HepG2 (cell line): ENCODE results near the gene PEX5L. TPM values are rescaled to one million over a fixed set of nuclear protein-coding genes. Genes with fewer than 3 reads are reported as not detected.

Source experiments
- ATAC-seq: fragments of 200-7000 bp; cut with Tn5 transposase; 3 replicates; pipeline ENCODE4 v1.9.1; 2020; ENCODE audit warnings: mild to moderate bottlenecking, moderate library complexity
- BruUV-seq: library from RNA; stranded (reverse); fragments of 400-500 nt; replicated peaks from 2 replicates; lab custom pipeline; 2021; lab: Mats Ljungman, UMichigan
- CTCF ChIA-PET: fragments of 300-600 bp; formaldehyde crosslinking; extraction: SDS; loops from one replicate; lab custom pipeline; 2021; ENCODE audit warnings: low total read pairs, inconsistent platforms, low intra/inter-chr PET ratio; lab: Yijun Ruan, JAX
- POLR2A ChIA-PET: fragments of 350-600 bp; sonication (Branson Sonifier 250); formaldehyde crosslinking; loops from one replicate; lab custom pipeline; 2020; ENCODE audit warnings: antibody characterized with exemption, inconsistent platforms; lab: Yijun Ruan, JAX
- DNase-seq: peaks from one replicate; pipeline ENCODE4 v3.0.0-alpha.2; 2015; ENCODE audit warnings: low spot score
- FAIRE-seq: peaks from 3 replicates; lab custom pipeline; 2011; peaks lifted over from hg19 to GRCh38; lab: Jason Lieb, UNC
- H2AFZ ChIP-seq: one replicate; pipeline ENCODE4 v1.6.1; 2011; ENCODE audit warnings: low read length, inconsistent platforms
- H3K27ac ChIP-seq: fragments of 300-600 bp; 3 replicates; pipeline ENCODE4 v1.8.0; 2011; ENCODE audit warnings: mixed run types, mild to moderate bottlenecking, mixed read lengths, low read length, inconsistent platforms; ENCODE audit not compliant: insufficient read depth; ENCODE audit errors: extremely low read length
- H3K27me3 ChIP-seq, 2 experiments: fragments of 200-600 bp in 1 of 2; 2 replicates in 1 of 2; 3 replicates in 1 of 2; pipeline versions ENCODE4 v1.6.0 to v1.8.0; 2011; ENCODE audit warnings: low read length in 2 of 2, mild to moderate bottlenecking in 2 of 2, moderate library complexity in 2 of 2, inconsistent platforms in 1 of 2; ENCODE audit not compliant: insufficient read depth in 2 of 2, control insufficient read depth in 1 of 2
- H3K36me3 ChIP-seq, 2 experiments: fragments of 200-600 bp in 1 of 2; replicated peaks in 1 of 2; 2 replicates in 1 of 2; 3 replicates in 1 of 2; pipeline versions ENCODE4 v1.5.1 to v1.8.0; 2011; ENCODE audit warnings: low read length in 2 of 2, inconsistent platforms in 1 of 2; ENCODE audit not compliant: insufficient read depth in 2 of 2, control insufficient read depth in 1 of 2
- H3K4me1 ChIP-seq: 2 replicates; pipeline ENCODE4 v1.5.1; 2012; ENCODE audit warnings: low read length, inconsistent platforms; ENCODE audit not compliant: insufficient read depth
- H3K4me2 ChIP-seq: 2 replicates; pipeline ENCODE4 v1.6.0; 2011; ENCODE audit warnings: low read depth, low read length, inconsistent platforms
- H3K4me3 ChIP-seq, 3 experiments: fragments of 200-600 bp in 1 of 3; sonication (generic), shearing (Covaris generic) in 1 of 3; replicated peaks in 1 of 3; 2 replicates each; pipeline ENCODE4 v1.5.1; 2011 to 2016; ENCODE audit warnings: low read length in 3 of 3, inconsistent platforms in 2 of 3, low read depth in 2 of 3, mild to moderate bottlenecking in 2 of 3, control low read depth in 1 of 3, mixed read lengths in 1 of 3; ENCODE audit not compliant: insufficient read depth in 1 of 3
- H3K79me2 ChIP-seq: one replicate; pipeline ENCODE4 v1.6.1; 2011; ENCODE audit warnings: low read length, inconsistent platforms; ENCODE audit not compliant: insufficient read depth
- H3K9ac ChIP-seq: 2 replicates; pipeline ENCODE4 v1.6.0; 2011; ENCODE audit warnings: mild to moderate bottlenecking, low read depth, low read length, inconsistent platforms; ENCODE audit not compliant: insufficient read depth
- H3K9me3 ChIP-seq: 2 replicates; pipeline ENCODE4 v1.5.1; 2012; ENCODE audit warnings: mild to moderate bottlenecking, low read length
- H4K20me1 ChIP-seq: 2 replicates; pipeline ENCODE4 v1.6.0; 2011; ENCODE audit warnings: inconsistent platforms, mild to moderate bottlenecking, low read length, moderate library complexity; ENCODE audit not compliant: insufficient read depth
- ESRRA ChIP-seq: sonication (generic); formaldehyde crosslinking; IDR thresholded peaks from 2 replicates; pipeline ENCODE4 v1.5.1; 2020; ENCODE audit warnings: mild to moderate bottlenecking, low read depth, missing genetic modification reagents
- MATR3 ChIP-seq: sonication (generic); formaldehyde crosslinking; IDR thresholded peaks from 2 replicates; pipeline ENCODE4 v1.4.0; 2020; ENCODE audit warnings: missing genetic modification reagents
- MIER2 ChIP-seq: IDR thresholded peaks from 2 replicates; pipeline ENCODE4 v1.6.1; 2016; ENCODE audit warnings: missing biosample characterization, missing genetic modification reagents
- NCOR1 ChIP-seq: fragments of 200-600 bp; sonication (generic); IDR thresholded peaks from 2 replicates; pipeline ENCODE4 v1.7.0; 2017; ENCODE audit warnings: antibody characterized with exemption, low read length, borderline replicate concordance
- PPARG ChIP-seq: conservative IDR thresholded peaks from 2 replicates; pipeline ENCODE4 v1.6.1; 2016; ENCODE audit warnings: missing biosample characterization, missing genetic modification reagents
- SSRP1 ChIP-seq: IDR thresholded peaks from 2 replicates; pipeline ENCODE4 v1.6.1; 2016; ENCODE audit warnings: control low read depth
- TEF ChIP-seq: sonication (generic); formaldehyde crosslinking; IDR thresholded peaks from 2 replicates; pipeline ENCODE4 v1.5.0; 2020; ENCODE audit warnings: missing genetic modification reagents
- ZEB1 ChIP-seq: IDR thresholded peaks from 2 replicates; pipeline ENCODE4 v1.6.1; 2012; ENCODE audit warnings: mild to moderate bottlenecking, low read depth, inconsistent platforms; ENCODE audit not compliant: insufficient replicate concordance
- ZFP36L1 ChIP-seq: sonication (generic); formaldehyde crosslinking; IDR thresholded peaks from 2 replicates; pipeline ENCODE4 v1.8.0; 2022; ENCODE audit warnings: mild to moderate bottlenecking, missing genetic modification reagents, moderate library complexity
- ZNF142 ChIP-seq: sonication (generic); formaldehyde crosslinking; IDR thresholded peaks from 2 replicates; pipeline ENCODE4 v1.4.0; 2020; ENCODE audit warnings: missing genetic modification reagents
- ZNF530 ChIP-seq: sonication (generic); formaldehyde crosslinking; IDR thresholded peaks from 2 replicates; pipeline ENCODE4 v1.5.0; 2020; ENCODE audit warnings: low read depth, mild to moderate bottlenecking, missing genetic modification reagents
- ZNF580 ChIP-seq: IDR thresholded peaks from 2 replicates; pipeline ENCODE4 v1.6.1; 2016; ENCODE audit warnings: low read depth, borderline replicate concordance
- ZNF615 ChIP-seq: sonication (generic); formaldehyde crosslinking; IDR thresholded peaks from 2 replicates; pipeline ENCODE4 v1.5.0; 2020; ENCODE audit warnings: mild to moderate bottlenecking, missing genetic modification reagents, borderline replicate concordance
- WGBS: methylation state at CpG from one replicate; pipeline ENCODE4 v1.1.6; 2017; ENCODE audit warnings: low lambda C conversion rate; 5-methylcytosine and 5-hydroxymethylcytosine counted together
- in situ Hi-C: cut with HindIII; loops from 2 replicates; pipeline ENCODE4 v1.10.0; 2017; ENCODE audit warnings: low pct_unique_long_range_greater_than_20kb; ENCODE audit not compliant: extremely low pct_ligation_motif_present
- intact Hi-C: fragments of 100-400 bp; cut with micrococcal nuclease; formaldehyde crosslinking; loops from one replicate; pipeline ENCODE4 v1.10.0; 2022; ENCODE audit not compliant: unreplicated experiment
- polyA plus RNA-seq, 8 experiments: library from polyadenylated mRNA; depleted of rRNA in 3 of 8; stranded (reverse) in 7 of 8; unstranded in 1 of 8; fragments of >200 nt; fragmentation: Illumina TruSeq in 4 of 8; extraction: Trizol in 4 of 8; gene quantifications; 2 replicates each; pipeline versions ENCODE4 v1.2.1 to v1.2.3, GENCODE V29; 2011 to 2016; ENCODE audit warnings: low read depth in 4 of 8, missing spikeins in 1 of 8, mixed read lengths in 1 of 8; ENCODE audit not compliant: insufficient read depth in 1 of 8
- total RNA-seq, 5 experiments: library from RNA; depleted of rRNA; stranded (reverse); fragments of >200 nt; fragmentation: Illumina TruSeq; extraction: Trizol; gene quantifications; 2 replicates each; pipeline ENCODE4 v1.2.3, GENCODE V29; 2016; ENCODE audit warnings: low read depth in 1 of 5
- TF ChIP-seq, protein P1 (sequence below): sonication (generic); formaldehyde crosslinking; IDR thresholded peaks from 2 replicates; pipeline ENCODE4 v1.4.0; 2020; ENCODE audit warnings: mild to moderate bottlenecking, missing genetic modification reagents

PEX5L gene
- total and polyA plus RNA-seq, 2 of the 13 experiments (the other 11 are each of a cell fraction or from before 2014, with no cell fraction given), result not detected

- no peak overlapping the region for H3K9ac ChIP-seq
- H3K4me2 ChIP-seq, result no peak overlapping the region
- no peak for FAIRE-seq
- no peak overlapping the region for H3K27ac ChIP-seq
- no peak for ATAC-seq
- intact Hi-C loops, result no loop called here
- H3K36me3 ChIP-seq, result no peaks in the 10 kb centered on the region
- ChIA-PET POLR2A (no interaction called here), CTCF (no interaction called here)
- no peaks in the 10 kb centered on the region for H3K79me2 ChIP-seq
- H3K9me3 ChIP-seq, result no peaks in the 10 kb centered on the region
- BruUV-seq, result no TSS peak
- no peak overlapping the region for H3K4me3 ChIP-seq
- WGBS, result 0% methylated on average over 2 of the region's 4 CpGs
- in situ Hi-C loops, result no loop called here
- no peak for TF ChIP-seq ZEB1
- TF ChIP-seq, protein P1, sequence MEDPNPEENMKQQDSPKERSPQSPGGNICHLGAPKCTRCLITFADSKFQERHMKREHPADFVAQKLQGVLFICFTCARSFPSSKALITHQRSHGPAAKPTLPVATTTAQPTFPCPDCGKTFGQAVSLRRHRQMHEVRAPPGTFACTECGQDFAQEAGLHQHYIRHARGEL, result no peak
- TF ChIP-seq ZFP36L1 (CRISPR knock-in tag), result no peak
- no peak for TF ChIP-seq NCOR1
- TF ChIP-seq MATR3 (CRISPR knock-in tag), result no peak
- TF ChIP-seq PPARG (CRISPR knock-in tag), result no peak
- TF ChIP-seq MIER2 (CRISPR knock-in tag), result no peak
- no peak for TF ChIP-seq TEF (CRISPR knock-in tag)
- TF ChIP-seq ZNF580 (CRISPR knock-in tag), result no peak
- TF ChIP-seq ZNF530 (CRISPR knock-in tag), result no peak
- TF ChIP-seq ESRRA (CRISPR knock-in tag), result no peak
- TF ChIP-seq ZNF142 (CRISPR knock-in tag), result no peak
- TF ChIP-seq ZNF615, result no peak
- TF ChIP-seq SSRP1, result no peak
- no peak overlapping the region for H2AFZ ChIP-seq
- H4K20me1 ChIP-seq, result no peaks in the 10 kb centered on the region
- H3K27me3 ChIP-seq, result no peaks in the 10 kb centered on the region
- H3K4me1 ChIP-seq, result no peaks in the 10 kb centered on the region
- no peak for DNase-seq
These were observed 103.7 kb downstream of the PEX5L start for GRCh38 chr3:179933080-179933479.
